K562 (cell line): ENCODE measurements around the gene GRIPAP1. TPM values are rescaled to one million over a fixed set of nuclear protein-coding genes. Genes with fewer than 3 reads are reported as not detected.
A peak's percentile ranks its signal among the peaks of the same experiment; 100 is the strongest.

ENCODE experiments used
- CEBPG ChIP-seq, 3 experiments: fragments of 200-800 bp in 1 of 3; sonication (Bioruptor generic) in 1 of 3; sonication (generic) in 1 of 3; formaldehyde crosslinking in 1 of 3; IDR thresholded peaks in 2 of 3; conservative IDR thresholded peaks in 1 of 3; 2 replicates each; pipeline versions ENCODE4 v1.6.1 to v1.8.0; 2016 to 2022; ENCODE audit warnings: missing compliant biosample characterization in 2 of 3, missing genetic modification characterization in 2 of 3, mild to moderate bottlenecking in 1 of 3, missing genetic modification reagents in 1 of 3
- CSDE1 ChIP-seq, 2 experiments: fragments of 450-650 bp; IDR thresholded peaks; 2 replicates each; pipeline ENCODE4 v1.6.1; 2016; ENCODE audit warnings: mild to moderate bottlenecking in 1 of 2
- HOMEZ ChIP-seq: fragments of 250-450 bp; sonication (Bioruptor Pico); IDR thresholded peaks from 2 replicates; pipeline ENCODE4 v1.4.0; 2020; ENCODE audit warnings: mild to moderate bottlenecking, moderate library complexity
- MEIS2 ChIP-seq: fragments of 450-650 bp; IDR thresholded peaks from 2 replicates; pipeline ENCODE4 v1.6.1; 2014; ENCODE audit warnings: mild to moderate bottlenecking; ENCODE audit not compliant: partially characterized antibody
- MYC ChIP-seq, 2 experiments: fragments of 250-450 bp in 1 of 2; sonication (Bioruptor Pico) in 1 of 2; IDR thresholded peaks; 2 replicates each; pipeline versions ENCODE4 v1.5.1 to v1.6.1; 2012 to 2021; ENCODE audit warnings: low read depth in 2 of 2, borderline replicate concordance in 1 of 2, improper control_type of control experiment in 1 of 2, low read length in 1 of 2, mild to moderate bottlenecking in 1 of 2, moderate library complexity in 1 of 2
- NR2F6 ChIP-seq: fragments of 450-650 bp; formaldehyde crosslinking; IDR thresholded peaks from 2 replicates; pipeline ENCODE4 v1.4.0; 2020; ENCODE audit warnings: mild to moderate bottlenecking
- POLR2A ChIP-seq: fragments of 450-650 bp; conservative IDR thresholded peaks from 2 replicates; pipeline ENCODE4 v1.6.1; 2016
- POLR2AphosphoS2 ChIP-seq: IDR thresholded peaks from 2 replicates; pipeline ENCODE4 v1.6.1; 2012; ENCODE audit warnings: low read length, improper control_type of control experiment
- POLR2B ChIP-seq: fragments of 450-650 bp; IDR thresholded peaks from 2 replicates; pipeline ENCODE4 v1.6.1; 2018; ENCODE audit warnings: low read depth; ENCODE audit not compliant: partially characterized antibody
- SMAD3 ChIP-seq: fragments of 450-650 bp; formaldehyde crosslinking; conservative IDR thresholded peaks from 2 replicates; pipeline ENCODE4 v1.4.0; 2020; ENCODE audit warnings: mild to moderate bottlenecking
- TRIM25 ChIP-seq: fragments of 450-650 bp; IDR thresholded peaks from 2 replicates; pipeline ENCODE4 v1.7.0; 2016; ENCODE audit warnings: borderline replicate concordance
- ZBTB7A ChIP-seq: IDR thresholded peaks from 2 replicates; pipeline ENCODE4 v1.6.1; 2011; ENCODE audit warnings: low read depth, mild to moderate bottlenecking, low read length, moderate library complexity, borderline replicate concordance; ENCODE audit not compliant: control insufficient read depth
- ZKSCAN8 ChIP-seq: fragments of 200-800 bp; sonication (Bioruptor generic); IDR thresholded peaks from 2 replicates; pipeline ENCODE4 v1.6.1; 2016; ENCODE audit warnings: missing genetic modification characterization, missing compliant biosample characterization
- ZNF398 ChIP-seq: fragments of 250-450 bp; sonication (Bioruptor Pico); IDR thresholded peaks from 2 replicates; pipeline ENCODE4 v1.8.0; 2021; ENCODE audit warnings: moderate library complexity, mild to moderate bottlenecking, inconsistent platforms
- polyA plus RNA-seq, 8 experiments: library from polyadenylated mRNA; depleted of rRNA in 4 of 8; stranded (reverse) in 5 of 8; unstranded in 3 of 8; fragments of >200 nt; fragmentation: Nextera tagmentation in 2 of 8; fragmentation: Illumina TruSeq in 1 of 8; extraction: Ambion mirVana in 2 of 8; extraction: Trizol in 1 of 8; gene quantifications; 2 replicates each; pipeline versions ENCODE4 v1.2.1 to v1.2.3, GENCODE V29; 2011 to 2014; ENCODE audit warnings: inconsistent platforms in 1 of 8, missing spikeins in 1 of 8
- total RNA-seq, 7 experiments: library from RNA; depleted of rRNA in 6 of 7; stranded (reverse); fragments of >200 nt in 6 of 7; fragmentation: Illumina TruSeq in 2 of 7; extraction: Trizol in 2 of 7; gene quantifications; 2 replicates each; pipeline versions ENCODE4 v1.2.1 to v1.2.3, GENCODE V29; 2011 to 2021; ENCODE audit warnings: low replicate concordance in 1 of 7
- TF ChIP-seq, protein P1 (sequence below): fragments of 450-650 bp; formaldehyde crosslinking; IDR thresholded peaks from 2 replicates; pipeline ENCODE4 v1.4.0; 2022; ENCODE audit warnings: missing genetic modification characterization
- TF ChIP-seq, protein P2 (sequence below): IDR thresholded peaks from 2 replicates; pipeline ENCODE4 v1.6.1; 2014; ENCODE audit warnings: antibody characterized with exemption

GRIPAP1 gene
- total and polyA plus RNA-seq, 9 of the 15 experiments (the other 6 are each of a cell fraction or from before 2014, with no cell fraction given): 4.1 to 41.6 (median 24.0) TPM

- TF ChIP-seq CEBPG (CRISPR knock-in tag; IDR thresholded peaks at IDR 0.05): peak; percentile 44; the same call in 1 of the 2 replicates
- peak; percentile 41 to 72; a peak in 2 of 4 replicates for TF ChIP-seq CEBPG (tag; conservative IDR thresholded peaks at IDR 0.05 in 1 of 2, IDR thresholded peaks at IDR 0.05 in 1 of 2)
- TF ChIP-seq, protein P1, sequence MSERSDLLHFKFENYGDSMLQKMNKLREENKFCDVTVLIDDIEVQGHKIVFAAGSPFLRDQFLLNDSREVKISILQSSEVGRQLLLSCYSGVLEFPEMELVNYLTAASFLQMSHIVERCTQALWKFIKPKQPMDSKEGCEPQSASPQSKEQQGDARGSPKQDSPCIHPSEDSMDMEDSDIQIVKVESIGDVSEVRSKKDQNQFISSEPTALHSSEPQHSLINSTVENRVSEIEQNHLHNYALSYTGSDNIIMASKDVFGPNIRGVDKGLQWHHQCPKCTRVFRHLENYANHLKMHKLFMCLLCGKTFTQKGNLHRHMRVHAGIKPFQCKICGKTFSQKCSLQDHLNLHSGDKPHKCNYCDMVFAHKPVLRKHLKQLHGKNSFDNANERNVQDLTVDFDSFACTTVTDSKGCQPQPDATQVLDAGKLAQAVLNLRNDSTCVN (CRISPR knock-in tag): no peak
- peak; percentile 94 for TF ChIP-seq ZBTB7A
- TF ChIP-seq SMAD3: no peak
- TF ChIP-seq MYC (IDR thresholded peaks at IDR 0.05; ENCODE audit: low read depth, low read length): no peak
- TF ChIP-seq MYC (CRISPR knock-in tag; IDR thresholded peaks at IDR 0.05; ENCODE audit: borderline replicate concordance, low read depth): no peak
- TF ChIP-seq POLR2B: peak; percentile 67
- TF ChIP-seq NR2F6 (CRISPR knock-in tag): no peak
- TF ChIP-seq CSDE1 (IDR thresholded peaks at IDR 0.05): no peak
- TF ChIP-seq MEIS2: peak; percentile 10
- TF ChIP-seq, protein P2, sequence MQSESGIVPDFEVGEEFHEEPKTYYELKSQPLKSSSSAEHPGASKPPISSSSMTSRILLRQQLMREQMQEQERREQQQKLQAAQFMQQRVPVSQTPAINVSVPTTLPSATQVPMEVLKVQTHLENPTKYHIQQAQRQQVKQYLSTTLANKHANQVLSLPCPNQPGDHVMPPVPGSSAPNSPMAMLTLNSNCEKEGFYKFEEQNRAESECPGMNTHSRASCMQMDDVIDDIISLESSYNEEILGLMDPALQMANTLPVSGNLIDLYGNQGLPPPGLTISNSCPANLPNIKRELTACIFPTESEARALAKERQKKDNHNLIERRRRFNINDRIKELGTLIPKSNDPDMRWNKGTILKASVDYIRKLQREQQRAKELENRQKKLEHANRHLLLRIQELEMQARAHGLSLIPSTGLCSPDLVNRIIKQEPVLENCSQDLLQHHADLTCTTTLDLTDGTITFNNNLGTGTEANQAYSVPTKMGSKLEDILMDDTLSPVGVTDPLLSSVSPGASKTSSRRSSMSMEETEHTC: no peak
- no peak for TF ChIP-seq ZNF398 (CRISPR knock-in tag)
- peak; percentile 87 for TF ChIP-seq POLR2A
- peak; percentile 99 for TF ChIP-seq TRIM25
- TF ChIP-seq ZKSCAN8 (CRISPR knock-in tag): no peak
- no peak for TF ChIP-seq POLR2AphosphoS2
- TF ChIP-seq HOMEZ (CRISPR knock-in tag): no peak
Observed at GRCh38 chrX:49002091-49002935, at the start of gene GRIPAP1 (continued).
